Stimulated activated naive CD8-positive, alpha-beta T cell treated with anti-CD3 and anti-CD28 coated beads, Interleukin-15, Interleukin-2, amounts not matched to agents 100 U/mL and 50 U/mL, for 24 hours (primary cell): ENCODE results near the gene LPP.
"Not testable (repeated sequence)": the region's sequence is repeated elsewhere in the genome, so short reads cannot be mapped to it uniquely, and the experiment has no call there.

Source experiments
- ATAC-seq: fragments of 150-1000 bp; cut with Tn5 transposase; one replicate; pipeline ENCODE4 v1.10.0; 2021
- DNase-seq: peaks from one replicate; pipeline ENCODE4 v3.0.0; 2021

The LPP gene

GRCh38 chr3:188154014-188154808, at the start of gene LPP:
Gene LPP, plus strand, starts transcription at chr3:188154157. Its CDS starts 251,964 bp downstream, at chr3:188406121.
- DNase-seq (peak; percentile 84), ATAC-seq (peak; percentile 87)

- DNase-seq: no peak
Observed at GRCh38 chr3:188106006-188106405, 48.0 kb upstream of the LPP start.

GRCh38 chr3:188106454-188106853, 47.5 kb upstream of the LPP start:
- ATAC-seq (no peak), DNase-seq (no peak)

More at GRCh38 chr3:188106006-188106405, 48.0 kb upstream of the LPP start:
- no peak for ATAC-seq

GRCh38 chr3:188106887-188107830, 46.8 kb upstream of the LPP start:
- ATAC-seq: no peak
- DNase-seq: no peak

- no peak for ATAC-seq
Observed at GRCh38 chr3:188108703-188109412, 45.1 kb upstream of the LPP start.

GRCh38 chr3:188111002-188111584, 42.9 kb upstream of the LPP start:
- ATAC-seq (no peak), DNase-seq (no peak)

More at GRCh38 chr3:188108703-188109412, 45.1 kb upstream of the LPP start:
- no peak for DNase-seq

GRCh38 chr3:188113756-188114155, 40.2 kb upstream of the LPP start:
- DNase-seq (no peak), ATAC-seq (no peak)

GRCh38 chr3:188119846-188120245, 34.1 kb upstream of the LPP start:
- ATAC-seq (no peak), DNase-seq (no peak)

- ATAC-seq: no peak
- DNase-seq: no peak
Observed at GRCh38 chr3:188122571-188123169, 31.3 kb upstream of the LPP start.

- DNase-seq (no peak), ATAC-seq (peak; percentile 81)
Observed at GRCh38 chr3:188123170-188123905, 30.6 kb upstream of the LPP start.

- DNase-seq (no peak), ATAC-seq (peak; percentile 40)
Observed at GRCh38 chr3:188124184-188124583, 29.8 kb upstream of the LPP start.

GRCh38 chr3:188125076-188125475, 28.9 kb upstream of the LPP start:
- ATAC-seq (no peak), DNase-seq (no peak)

GRCh38 chr3:188126276-188126675, 27.7 kb upstream of the LPP start:
- DNase-seq (no peak), ATAC-seq (no peak)

- no peak for ATAC-seq
Observed at GRCh38 chr3:188126934-188127333, 27.0 kb upstream of the LPP start.

GRCh38 chr3:188128905-188129304, 25.1 kb upstream of the LPP start:
- DNase-seq: no peak
- no peak for ATAC-seq

More at GRCh38 chr3:188126934-188127333, 27.0 kb upstream of the LPP start:
- DNase-seq: no peak

GRCh38 chr3:188131023-188131422, 22.9 kb upstream of the LPP start:
- ATAC-seq: not testable (repeated sequence)

GRCh38 chr3:188133219-188133618, 20.7 kb upstream of the LPP start:
- DNase-seq (no peak), ATAC-seq (peak; percentile 40)

More at GRCh38 chr3:188131023-188131422, 22.9 kb upstream of the LPP start:
- not testable (repeated sequence) for DNase-seq

- ATAC-seq (peak; percentile 86), DNase-seq (no peak)
Observed at GRCh38 chr3:188133646-188134045, 20.3 kb upstream of the LPP start.

GRCh38 chr3:188134079-188134478, 19.9 kb upstream of the LPP start:
- ATAC-seq (no peak), DNase-seq (no peak)

- ATAC-seq: no peak
- no peak for DNase-seq
Observed at GRCh38 chr3:188134856-188135255, 19.1 kb upstream of the LPP start.

GRCh38 chr3:188135271-188135670, 18.7 kb upstream of the LPP start:
- ATAC-seq: no peak

More at GRCh38 chr3:188135271-188135670, 18.7 kb upstream of the LPP start:
- no peak for DNase-seq
